Ramos (cell line): ENCODE measurements around the gene SPEF2.
"Not testable (repeated sequence)": the region's sequence is repeated elsewhere in the genome, so short reads cannot be mapped to it uniquely, and the experiment has no call there.

Experiments used
- in situ Hi-C: fragments of 300-500 bp; cut with MboI; formaldehyde crosslinking; loops from one replicate; pipeline ENCODE4 v1.14.3; 2022; ENCODE audit warnings: low sequenced_read_pairs; ENCODE audit not compliant: unreplicated experiment

Gene SPEF2

GRCh38 chr5:35656721-35657120, 39.1 kb downstream of the SPEF2 start:
- in situ Hi-C loops = no loop called here

GRCh38 chr5:35657877-35658276, 40.2 kb downstream of the SPEF2 start:
- in situ Hi-C loops = no loop called here

- in situ Hi-C loops = no loop called here
Observed at GRCh38 chr5:35659556-35659955, 41.9 kb downstream of the SPEF2 start.

- in situ Hi-C loops = no loop called here
Observed at GRCh38 chr5:35660451-35660850, 42.8 kb downstream of the SPEF2 start.

GRCh38 chr5:35664584-35664983, 46.9 kb downstream of the SPEF2 start:
- in situ Hi-C loops = no loop called here

GRCh38 chr5:35665096-35665495, 47.4 kb downstream of the SPEF2 start:
- in situ Hi-C loops = no loop called here

GRCh38 chr5:35668319-35668718, 50.7 kb downstream of the SPEF2 start:
- in situ Hi-C loops = no loop called here

GRCh38 chr5:35668794-35669193, 51.1 kb downstream of the SPEF2 start:
- in situ Hi-C loops = no loop called here

GRCh38 chr5:35671541-35672295, 54.1 kb downstream of the SPEF2 start:
- in situ Hi-C loops = no loop called here

- in situ Hi-C loops = not testable (repeated sequence)
Observed at GRCh38 chr5:35672296-35672655, 54.6 kb downstream of the SPEF2 start.

GRCh38 chr5:35672995-35673394, 55.3 kb downstream of the SPEF2 start:
- in situ Hi-C loops = no loop called here

- in situ Hi-C loops = no loop called here
Observed at GRCh38 chr5:35674049-35674448, 56.4 kb downstream of the SPEF2 start.

- in situ Hi-C loops = no loop called here
Observed at GRCh38 chr5:35675392-35675791, 57.7 kb downstream of the SPEF2 start.

GRCh38 chr5:35677878-35678277, 60.2 kb downstream of the SPEF2 start:
- in situ Hi-C loops = no loop called here

- in situ Hi-C loops = no loop called here
Observed at GRCh38 chr5:35678661-35679060, 61.0 kb downstream of the SPEF2 start.

- in situ Hi-C loops = no loop called here
Observed at GRCh38 chr5:35679357-35679756, 61.7 kb downstream of the SPEF2 start.

- in situ Hi-C loops = no loop called here
Observed at GRCh38 chr5:35681911-35682310, 64.2 kb downstream of the SPEF2 start.

GRCh38 chr5:35683466-35683865, 65.8 kb downstream of the SPEF2 start:
- in situ Hi-C loops = no loop called here

GRCh38 chr5:35685161-35685560, 67.5 kb downstream of the SPEF2 start:
- in situ Hi-C loops = no loop called here

GRCh38 chr5:35687961-35688360, 70.3 kb downstream of the SPEF2 start:
- in situ Hi-C loops = no loop called here

GRCh38 chr5:35694481-35694880, 76.8 kb downstream of the SPEF2 start:
- in situ Hi-C loops = no loop called here

- in situ Hi-C loops = no loop called here
Observed at GRCh38 chr5:35698047-35698808, 80.6 kb downstream of the SPEF2 start.
